GM23248 (cell line): ENCODE measurements around the gene PMPCB. TPM values are rescaled to one million over a fixed set of nuclear protein-coding genes. Genes with fewer than 3 reads are reported as not detected.
"Not testable (repeated sequence)": the region's sequence is repeated elsewhere in the genome, so short reads cannot be mapped to it uniquely, and the experiment has no call there.

Experiments used
- DNase-seq: peaks from one replicate; pipeline ENCODE4 v3.0.0-alpha.2; 2015
- H2AFZ ChIP-seq: fragments of 200-600 bp; sonication (generic); 2 replicates; pipeline ENCODE4 v1.6.1; 2016; ENCODE audit warnings: antibody characterized with exemption
- H3F3A ChIP-seq: fragments of 200-600 bp; sonication (generic); 2 replicates; pipeline ENCODE4 v1.6.1; 2016; ENCODE audit warnings: mild to moderate bottlenecking, antibody characterized with exemption, mixed run types; ENCODE audit not compliant: insufficient read depth
- H3K27ac ChIP-seq: fragments of 200-600 bp; sonication (generic); 2 replicates; pipeline ENCODE4 v1.5.1; 2016; ENCODE audit warnings: mild to moderate bottlenecking
- H3K27me3 ChIP-seq: fragments of 200-600 bp; sonication (generic); replicated peaks from 2 replicates; pipeline ENCODE4 v1.6.1; 2016; ENCODE audit warnings: mild to moderate bottlenecking; ENCODE audit not compliant: insufficient read depth
- H3K36me3 ChIP-seq: fragments of 200-600 bp; sonication (generic); 2 replicates; pipeline ENCODE4 v1.6.1; 2016; ENCODE audit warnings: low read depth, mild to moderate bottlenecking
- H3K4me1 ChIP-seq: fragments of 200-600 bp; sonication (generic); 2 replicates; pipeline ENCODE4 v1.6.1; 2016; ENCODE audit warnings: mild to moderate bottlenecking; ENCODE audit not compliant: insufficient read depth
- H3K4me2 ChIP-seq: fragments of 200-600 bp; sonication (generic); one replicate; pipeline ENCODE4 v1.6.1; 2016; ENCODE audit warnings: mild to moderate bottlenecking; ENCODE audit not compliant: unreplicated experiment
- H3K4me3 ChIP-seq: fragments of 200-600 bp; sonication (generic); 2 replicates; pipeline ENCODE4 v1.5.1; 2016; ENCODE audit warnings: mild to moderate bottlenecking
- H3K79me2 ChIP-seq: fragments of 200-600 bp; sonication (generic); 2 replicates; pipeline ENCODE4 v1.6.1; 2016; ENCODE audit warnings: mild to moderate bottlenecking; ENCODE audit not compliant: insufficient read depth
- H3K9ac ChIP-seq: fragments of 200-600 bp; sonication (generic); 2 replicates; pipeline ENCODE4 v1.6.1; 2016; ENCODE audit warnings: mild to moderate bottlenecking
- H3K9me2 ChIP-seq: fragments of 200-600 bp; sonication (generic); 2 replicates; pipeline ENCODE4 v1.6.1; 2016; ENCODE audit warnings: mixed run types, mild to moderate bottlenecking, moderate library complexity; ENCODE audit not compliant: insufficient read depth
- H3K9me3 ChIP-seq: fragments of 200-600 bp; sonication (generic); one replicate; pipeline ENCODE4 v1.6.1; 2017; ENCODE audit warnings: low read depth
- H4K20me1 ChIP-seq: fragments of 200-600 bp; sonication (generic); 2 replicates; pipeline ENCODE4 v1.6.0; 2016; ENCODE audit not compliant: insufficient read depth
- WGBS, 2 experiments: methylation state at CpG; one replicate each; pipeline ENCODE4 v1.1.6; 2015 to 2017; ENCODE audit warnings: low lambda C conversion rate in 2 of 2, low coverage in 1 of 2; ENCODE audit errors: missing lambda C conversion rate in 2 of 2; 5-methylcytosine and 5-hydroxymethylcytosine counted together
- in situ Hi-C: fragments of 300-500 bp; cut with MboI; formaldehyde crosslinking; loops from 2 replicates; pipeline ENCODE4 v1.15.0; 2020
- polyA plus RNA-seq: library from polyadenylated mRNA; unstranded; fragments of >200 nt; fragmentation: Nextera tagmentation; extraction: Ambion mirVana; gene quantifications from 2 replicates; pipeline ENCODE4 v1.2.1, GENCODE V29; 2016
- total RNA-seq: library from RNA; depleted of rRNA; stranded (reverse); fragments of >200 nt; shearing (Covaris generic); gene quantifications from 2 replicates; pipeline ENCODE4 v1.2.3, GENCODE V29; 2014

Gene PMPCB
- total and polyA plus RNA-seq, 2 experiments from 2014 or later = 56.9 to 61.7 TPM

- H3K9me3 ChIP-seq, H3K4me1 ChIP-seq, H3K9me2 ChIP-seq, H3F3A ChIP-seq, H3K36me3 ChIP-seq, H2AFZ ChIP-seq, H3K79me2 ChIP-seq, DNase-seq, in situ Hi-C loops, H3K4me3 ChIP-seq, H3K4me2 ChIP-seq, H3K9ac ChIP-seq, H3K27me3 ChIP-seq, H4K20me1 ChIP-seq, H3K27ac ChIP-seq: not testable (repeated sequence)
- WGBS, 2 experiments = 84 to 93% methylated on average over 2 of the region's 2 CpGs
These were observed 19.0 kb upstream of the PMPCB start for GRCh38 chr7:103278195-103278594.

GRCh38 chr7:103279636-103279962 lies 17.6 kb upstream of the PMPCB start:
- H3K36me3 ChIP-seq, H4K20me1 ChIP-seq, H3K9me2 ChIP-seq, H3K9me3 ChIP-seq, H3K79me2 ChIP-seq, H3F3A ChIP-seq, in situ Hi-C loops, H3K27ac ChIP-seq, H3K4me1 ChIP-seq, H3K27me3 ChIP-seq: not testable (repeated sequence)
- peak; percentile 30 for DNase-seq
- H3K4me2 ChIP-seq = peak overlapping the region; percentile 86
- H2AFZ ChIP-seq = peak overlapping the region; percentile 84
- H3K9ac ChIP-seq = peak overlapping the region; percentile 75
- WGBS, 2 experiments = 1 to 2% methylated on average over 12 of the region's 12 CpGs
- peak overlapping the region; percentile 80 for H3K4me3 ChIP-seq

- whole genome bisulfite sequencing, 2 experiments = 0% methylated on average over 38 to 67 of the region's 71 CpGs
- H3K9me2 ChIP-seq, H3K27me3 ChIP-seq, H3K4me1 ChIP-seq, in situ Hi-C loops, H3F3A ChIP-seq, H3K9me3 ChIP-seq, H4K20me1 ChIP-seq, H3K79me2 ChIP-seq, H3K27ac ChIP-seq, H3K36me3 ChIP-seq: not testable (repeated sequence)
- H3K9ac ChIP-seq = peak overlapping the region; percentile 75
- peak overlapping the region; percentile 86 for H3K4me2 ChIP-seq
- peak overlapping the region; percentile 80 for H3K4me3 ChIP-seq
- DNase-seq = peak; percentile 65
- peak overlapping the region; percentile 84 for H2AFZ ChIP-seq
These were observed 17.1 kb upstream of the PMPCB start for GRCh38 chr7:103279963-103280802.

- H4K20me1 ChIP-seq, H3K9me3 ChIP-seq, H3K36me3 ChIP-seq, H3K27ac ChIP-seq, H3K79me2 ChIP-seq, H3K27me3 ChIP-seq, H3F3A ChIP-seq, H3K4me1 ChIP-seq, H3K9me2 ChIP-seq, in situ Hi-C loops: not testable (repeated sequence)
- Histone ChIP-seq H3K9ac (peak overlapping the region; percentile 75), H3K4me3 (peak overlapping the region; percentile 80), H2AFZ (peak overlapping the region; percentile 84), H3K4me2 (peak overlapping the region; percentile 86)
- WGBS, 2 experiments = 3 to 4% methylated on average over 25 of the region's 25 CpGs
- DNase-seq = peak; percentile 42
These were observed 16.5 kb upstream of the PMPCB start for GRCh38 chr7:103280803-103281155.

- H3F3A ChIP-seq, H3K9me2 ChIP-seq, H3K79me2 ChIP-seq, H4K20me1 ChIP-seq, H3K4me2 ChIP-seq, H3K4me3 ChIP-seq, H3K27me3 ChIP-seq, H3K27ac ChIP-seq, DNase-seq, in situ Hi-C loops, H3K9ac ChIP-seq, H2AFZ ChIP-seq, H3K36me3 ChIP-seq, H3K4me1 ChIP-seq, H3K9me3 ChIP-seq: not testable (repeated sequence)
- 42% methylated on average over 3 of the region's 3 CpGs for whole genome bisulfite sequencing, 2 experiments
These were observed 14.3 kb upstream of the PMPCB start for GRCh38 chr7:103282802-103283427.
